Left lobe of liver (tissue), 2 donors: Measurements from ENCODE around the gene LRRC14B. TPM values are rescaled to one million over a fixed set of nuclear protein-coding genes. Genes with fewer than 3 reads are reported as not detected.
"Not testable (repeated sequence)": the region's sequence is repeated elsewhere in the genome, so short reads cannot be mapped to it uniquely, and the experiment has no call there.

ENCODE experiments used
- ATAC-seq: fragments of 200-7000 bp; cut with Tn5 transposase; one replicate; pipeline ENCODE4 v1.9.1; 2020; ENCODE audit warnings: mild to moderate bottlenecking, moderate library complexity
- DNase-seq: peaks from one replicate; pipeline ENCODE4 v3.0.0-alpha.2; 2020; ENCODE audit warnings: low spot score
- total RNA-seq: library from RNA; stranded (reverse); gene quantifications from one replicate; pipeline ENCODE4 v1.2.1, GENCODE V29; 2021
- donor health status: DM: no; HTN: no; CAD: no; lungs with moderate emphysema.
- donor health status: DM: no; HTN: yes; CAD: no.

Gene LRRC14B
- total RNA-seq, 1 donor from 2014 or later, result not detected

DNA sequence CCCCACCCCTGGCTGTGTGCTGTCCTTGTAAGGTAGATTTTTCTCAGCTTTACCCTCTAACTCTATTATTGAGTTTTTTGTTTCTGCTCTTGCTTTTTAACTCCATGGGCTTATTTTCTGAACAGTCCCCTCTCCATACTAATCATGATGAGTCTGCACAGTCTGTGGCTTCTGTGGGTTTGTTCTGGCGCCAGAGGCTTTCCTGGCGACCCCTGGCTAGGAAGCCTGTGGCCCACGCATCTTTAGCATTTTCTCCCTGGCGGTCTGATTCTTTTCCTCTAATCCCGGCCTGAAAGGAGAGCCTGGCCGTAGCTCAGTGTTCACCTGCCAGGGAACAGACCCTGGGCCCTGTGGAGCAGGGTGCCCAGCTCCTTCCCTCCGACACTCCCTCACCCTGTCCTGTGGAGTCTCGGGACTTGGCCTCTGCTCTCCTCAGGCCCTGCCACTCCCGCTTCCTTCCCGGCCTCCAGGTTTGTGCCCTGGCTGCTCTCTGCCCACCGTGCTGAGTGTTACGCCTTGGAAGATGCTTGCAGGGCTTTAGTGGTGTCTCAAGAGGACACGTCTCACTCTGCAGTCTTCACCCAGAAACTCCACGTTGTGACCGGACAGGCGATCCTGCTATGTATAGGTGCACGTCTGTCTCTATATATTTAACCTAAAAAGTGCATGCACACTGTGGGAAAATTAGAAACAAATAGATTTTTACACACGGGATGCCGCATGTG, 31.7 kb upstream of the LRRC14B start:
- DNase-seq (no peak), ATAC-seq (no peak)

DNA sequence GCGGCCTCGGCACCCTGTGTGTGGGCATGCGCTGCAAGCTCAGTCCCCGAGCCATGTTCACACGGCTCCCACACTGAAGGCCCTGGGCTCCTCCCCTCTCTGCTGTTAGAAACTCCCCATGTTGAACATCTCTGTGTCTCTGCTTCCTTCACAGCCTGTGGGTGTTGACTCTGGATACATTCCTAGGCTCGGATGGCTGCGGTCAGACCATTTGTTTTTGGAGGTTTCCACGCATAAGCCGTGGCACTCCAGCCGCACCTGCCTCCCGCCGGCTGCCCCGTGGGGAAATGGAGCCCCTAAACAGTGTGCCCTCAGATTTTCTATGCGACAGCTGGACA, 31.2 kb upstream of the LRRC14B start:
- DNase-seq (no peak), ATAC-seq (no peak)

DNA sequence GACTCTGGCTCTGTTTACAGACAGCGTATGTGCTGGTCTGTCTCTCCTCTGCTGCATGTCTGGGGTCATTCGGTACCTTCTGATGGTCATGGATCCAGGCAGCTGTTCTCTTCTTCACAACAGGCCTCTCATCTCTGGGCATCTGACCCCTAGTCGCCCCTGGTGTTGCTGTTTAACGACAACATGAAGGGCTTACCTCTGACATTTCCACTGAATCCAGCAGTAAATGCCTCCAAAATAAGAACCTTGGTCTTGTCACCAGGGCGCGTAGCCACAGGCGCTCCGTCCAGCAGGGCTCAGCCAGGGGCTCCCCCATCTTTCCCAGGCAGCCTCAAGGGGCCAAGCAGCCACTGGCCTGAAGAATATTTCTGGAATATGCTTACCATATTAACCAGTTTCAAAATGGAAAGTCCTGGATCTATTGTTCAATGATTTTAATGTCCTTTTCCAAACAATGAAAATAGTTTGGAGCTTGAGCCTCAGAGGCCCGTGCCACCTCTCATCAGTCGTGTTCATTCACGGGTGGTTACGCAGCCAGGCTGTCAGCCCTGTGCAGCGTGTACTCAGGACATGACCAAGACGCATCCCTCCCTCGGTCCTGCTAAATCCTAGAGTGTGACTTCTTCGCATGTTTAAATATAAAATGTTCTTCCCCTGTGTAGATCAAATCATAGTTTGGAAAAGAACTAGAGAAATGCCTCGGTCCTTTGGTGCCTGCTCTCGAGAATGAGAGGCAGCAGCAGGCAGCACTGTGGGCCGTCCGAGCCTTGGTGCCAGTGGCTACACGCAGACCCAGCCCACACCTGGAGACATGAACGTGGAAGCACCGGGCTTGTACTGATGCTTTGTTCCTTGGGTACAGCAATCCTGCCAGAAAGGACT, 30.1 kb upstream of the LRRC14B start:
- ATAC-seq (no peak), DNase-seq (no peak)

DNA sequence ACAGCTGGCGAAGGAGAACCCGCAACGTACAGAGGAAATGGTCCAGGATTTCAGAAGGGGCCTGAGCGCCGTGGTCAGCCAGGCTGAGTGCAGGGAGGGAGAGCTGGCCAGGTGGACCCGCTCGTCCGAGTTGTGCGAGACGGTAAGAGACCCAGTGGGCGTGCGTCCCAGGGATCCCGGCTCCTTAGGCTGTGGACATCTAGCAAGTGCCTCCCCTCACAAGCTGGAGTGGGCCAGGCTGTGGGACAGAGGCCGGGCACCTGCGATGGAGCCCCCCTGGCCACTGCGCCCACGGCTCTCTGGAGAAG, 29.5 kb upstream of the LRRC14B start:
- DNase-seq, result no peak

DNA sequence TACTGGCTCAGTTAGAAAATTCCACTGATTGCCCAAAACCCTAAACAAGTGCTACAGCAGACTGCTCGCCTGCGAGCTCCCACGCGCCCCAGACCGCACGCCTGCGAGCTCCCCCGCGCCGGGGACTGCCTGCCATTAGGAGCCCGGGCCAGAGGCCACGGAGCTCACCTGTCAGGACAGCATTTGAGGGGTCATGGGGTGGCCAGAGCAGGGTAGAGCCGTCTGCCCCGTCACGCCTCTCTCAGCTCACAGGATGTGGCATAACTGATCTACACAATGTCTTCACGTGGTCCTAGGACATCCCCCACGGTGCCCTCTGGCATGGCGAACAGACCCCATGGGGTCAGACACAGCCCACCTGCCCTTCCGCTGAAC, 29.1 kb upstream of the LRRC14B start:
- ATAC-seq (no peak), DNase-seq (no peak)

More for the DNA sequence above, 29.5 kb upstream of the LRRC14B start:
- ATAC-seq, result no peak

DNA sequence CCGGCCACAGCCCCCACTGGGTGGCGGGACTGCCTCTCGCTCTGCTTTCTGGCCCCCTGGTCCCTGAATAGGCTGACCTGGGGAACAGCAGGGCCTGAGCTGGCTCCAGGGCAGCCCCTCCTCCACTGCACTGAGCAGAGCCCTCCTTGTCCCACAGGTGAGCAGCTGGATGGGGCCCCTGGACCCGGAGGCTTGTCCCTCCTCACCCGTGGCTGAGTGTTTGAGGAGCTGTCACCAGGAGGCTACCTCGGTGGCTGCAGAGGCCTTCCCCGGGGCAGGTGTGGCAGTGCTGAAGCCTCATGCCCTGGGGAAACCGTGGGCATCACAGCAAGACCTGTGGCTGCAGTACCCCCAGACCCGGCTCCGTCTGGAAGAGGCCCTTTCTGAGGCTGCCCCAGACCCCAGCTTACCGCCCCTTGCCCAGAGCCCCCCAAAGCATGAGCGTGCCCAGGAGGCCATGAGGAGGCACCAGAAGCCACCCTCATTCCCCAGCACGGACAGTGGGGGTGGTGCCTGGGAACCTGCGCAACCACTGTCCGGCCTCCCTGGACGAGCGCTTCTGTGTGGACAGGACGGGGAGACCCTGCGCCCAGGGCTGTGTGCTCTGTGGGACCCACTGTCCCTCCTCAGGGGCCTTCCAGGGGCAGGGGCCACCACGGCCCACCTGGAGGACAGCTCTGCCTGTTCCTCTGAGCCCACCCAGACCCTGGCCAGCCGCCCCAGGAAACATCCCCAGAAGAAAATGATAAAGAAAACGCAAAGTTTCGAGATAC, 28.5 kb upstream of the LRRC14B start:
- DNase-seq, result no peak
- no peak for ATAC-seq

DNA sequence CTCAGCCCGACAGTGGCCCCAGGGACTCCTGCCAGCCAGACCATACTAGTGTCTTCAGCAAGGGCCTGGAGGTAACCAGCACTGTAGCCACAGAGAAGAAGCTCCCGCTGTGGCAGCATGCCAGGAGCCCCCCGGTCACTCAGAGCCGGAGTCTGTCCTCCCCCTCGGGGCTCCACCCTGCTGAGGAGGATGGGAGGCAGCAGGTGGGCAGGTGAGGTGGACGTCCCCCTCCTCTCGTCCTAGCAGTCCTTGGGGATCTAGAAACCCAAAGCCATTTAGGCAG, 28.0 kb upstream of the LRRC14B start:
- ATAC-seq (no peak), DNase-seq (no peak)

DNA sequence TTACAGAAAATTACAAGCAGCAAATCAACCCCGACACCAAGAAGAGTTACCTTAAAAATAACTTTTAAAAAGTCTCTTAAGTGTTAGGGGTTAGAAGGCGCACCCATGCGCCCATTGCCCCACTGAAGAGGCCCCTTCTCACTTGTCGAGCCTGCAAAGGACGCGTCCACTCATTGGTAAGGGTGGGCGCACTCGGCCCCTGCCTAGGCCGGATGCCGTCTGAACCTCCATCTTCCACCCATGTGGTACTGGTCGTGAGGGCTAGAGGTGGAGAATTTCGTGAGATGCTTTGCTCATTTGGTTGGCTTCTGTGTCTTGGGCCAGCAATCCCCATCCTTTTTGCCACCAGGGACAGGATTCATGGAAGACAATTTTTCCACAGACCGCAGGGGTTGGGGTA, 27.5 kb upstream of the LRRC14B start:
- ATAC-seq, result no peak

DNA sequence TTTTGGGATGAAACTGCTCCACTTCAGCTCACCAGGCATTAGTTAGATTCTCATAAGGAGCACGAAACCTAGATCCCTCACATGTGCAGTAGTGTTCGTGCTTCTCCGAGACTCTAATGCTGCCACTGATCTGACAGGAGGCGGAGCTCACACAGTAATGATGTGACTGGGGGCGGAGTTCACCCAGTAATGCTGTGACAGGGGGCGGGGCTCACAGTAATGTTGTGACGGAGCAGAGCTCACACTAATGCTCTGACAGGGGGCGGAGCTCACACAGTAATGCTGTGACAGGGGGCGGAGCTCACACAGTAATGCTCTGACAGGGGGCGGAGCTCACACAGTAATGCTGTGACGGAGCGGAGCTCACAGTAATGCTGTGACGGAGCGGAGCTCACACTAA, 27.1 kb upstream of the LRRC14B start:
- no peak for ATAC-seq
- DNase-seq, result no peak

More for the DNA sequence above, 27.5 kb upstream of the LRRC14B start:
- DNase-seq, result no peak

DNA sequence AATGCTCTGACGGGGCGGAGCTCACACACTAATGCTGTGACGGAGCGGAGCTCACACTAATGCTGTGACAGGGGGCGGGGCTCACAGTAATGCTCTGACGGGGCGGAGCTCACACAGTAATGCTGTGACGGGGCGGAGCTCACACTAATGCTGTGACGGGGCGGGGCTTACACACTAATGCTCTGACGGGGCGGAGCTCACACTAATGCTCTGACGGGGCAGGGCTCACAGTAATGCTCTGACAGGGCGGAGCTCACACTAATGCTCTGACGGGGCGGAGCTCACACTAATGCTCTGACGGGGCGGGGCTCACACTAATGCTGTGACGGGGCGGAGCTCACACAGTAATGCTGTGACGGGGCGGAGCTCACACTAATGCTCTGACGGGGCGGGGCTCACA, 26.5 kb upstream of the LRRC14B start:
- not testable (repeated sequence) for ATAC-seq, DNase-seq

DNA sequence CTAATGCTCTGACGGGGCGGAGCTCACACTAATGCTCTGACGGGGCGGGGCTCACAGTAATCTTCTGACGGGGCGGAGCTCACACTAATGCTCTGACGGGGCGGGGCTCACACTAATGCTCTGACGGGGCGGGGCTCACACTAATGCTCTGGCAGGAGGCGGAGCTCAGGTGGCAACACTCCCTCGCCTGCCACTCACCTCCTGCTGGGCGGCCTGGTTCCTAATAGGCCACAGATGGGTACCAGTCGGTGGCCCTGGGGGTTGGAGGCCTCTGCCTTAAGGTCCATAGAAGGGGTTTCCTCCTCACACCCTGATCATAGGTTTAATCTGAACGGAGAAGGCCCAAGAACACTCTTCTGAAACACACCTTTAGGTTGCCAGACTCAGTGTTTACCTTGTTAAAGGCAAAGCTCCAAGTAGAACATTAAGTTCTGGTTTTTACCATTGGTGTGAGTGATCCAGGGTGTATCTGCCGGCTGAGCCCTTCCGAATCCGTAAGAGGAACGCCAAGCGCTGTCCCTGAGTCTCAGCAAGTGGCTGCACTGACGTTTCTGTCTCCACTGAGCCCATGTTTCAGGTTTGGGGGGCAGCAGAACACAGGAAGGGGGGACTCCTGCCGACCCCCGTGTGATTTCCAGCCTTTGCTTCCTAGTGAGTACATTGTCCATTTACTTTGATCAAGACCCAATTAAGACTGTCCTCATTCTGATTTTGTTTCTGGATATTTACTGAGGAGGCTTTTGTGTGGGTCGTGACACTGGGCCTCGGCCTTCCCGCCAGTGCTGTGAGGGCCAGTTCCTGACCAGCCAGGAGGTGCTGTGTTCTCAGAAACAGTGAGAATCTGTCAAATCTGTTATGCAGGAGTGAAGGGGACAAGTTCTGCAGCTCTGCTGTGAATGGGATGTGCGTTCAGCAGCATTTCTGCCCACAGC, 24.6 kb upstream of the LRRC14B start:
- no peak for DNase-seq

DNA sequence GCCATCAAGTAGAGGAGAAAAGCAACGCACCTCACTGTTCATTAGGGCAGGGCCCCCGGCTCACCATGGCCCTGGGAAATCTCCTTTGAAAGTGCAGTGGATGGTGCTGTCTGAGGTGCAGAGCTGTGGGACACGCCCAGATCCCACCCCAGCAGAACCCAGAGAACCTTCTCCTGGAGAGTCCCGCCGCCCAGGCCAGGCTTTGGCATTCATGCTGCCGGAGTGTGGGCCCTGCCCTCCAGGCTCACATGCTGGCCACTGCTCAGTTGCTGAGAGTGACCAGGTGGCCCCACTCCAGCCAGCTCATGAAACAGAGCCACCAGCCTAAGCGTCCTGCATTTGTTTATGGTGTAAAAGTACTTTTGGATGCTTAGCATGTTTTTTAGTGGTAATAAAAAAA, 23.8 kb upstream of the LRRC14B start:
- DNase-seq (no peak), ATAC-seq (peak; percentile 38)

More for the DNA sequence above, 24.6 kb upstream of the LRRC14B start:
- ATAC-seq, result peak; percentile 75

DNA sequence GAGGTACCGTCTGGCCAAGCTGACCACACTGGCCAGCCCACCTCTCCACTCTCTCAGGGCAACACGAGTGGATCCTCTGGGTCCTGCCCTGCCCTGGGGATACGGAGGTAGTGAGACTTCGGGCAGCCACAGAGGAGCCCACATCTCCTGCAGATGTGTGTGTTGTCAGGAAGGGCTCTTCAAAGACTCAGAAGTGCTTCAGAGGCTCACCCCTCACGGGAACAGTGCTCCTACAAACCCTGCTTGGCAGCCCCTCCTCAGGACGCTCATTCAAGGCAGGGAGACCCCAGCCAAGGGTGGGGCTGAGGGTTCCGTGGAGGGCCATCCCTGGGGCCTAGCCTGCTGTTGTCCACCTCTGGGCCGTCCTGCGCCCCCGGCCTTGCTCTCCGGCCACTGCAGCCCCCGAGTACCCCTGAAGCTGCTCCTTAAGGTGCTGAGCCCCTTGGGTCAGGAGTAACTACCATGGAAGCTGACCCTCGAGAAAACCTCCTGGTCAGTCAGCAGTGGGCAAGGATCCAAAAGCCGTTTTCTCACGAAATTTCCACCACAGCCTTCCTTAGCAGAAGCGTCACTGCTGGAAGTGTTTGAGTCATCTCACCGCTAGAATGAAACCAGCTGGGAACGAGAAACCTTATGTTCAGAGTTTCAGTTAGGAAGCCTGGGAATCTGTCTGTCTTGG, 23.2 kb upstream of the LRRC14B start:
- DNase-seq, result no peak
- no peak for ATAC-seq

DNA sequence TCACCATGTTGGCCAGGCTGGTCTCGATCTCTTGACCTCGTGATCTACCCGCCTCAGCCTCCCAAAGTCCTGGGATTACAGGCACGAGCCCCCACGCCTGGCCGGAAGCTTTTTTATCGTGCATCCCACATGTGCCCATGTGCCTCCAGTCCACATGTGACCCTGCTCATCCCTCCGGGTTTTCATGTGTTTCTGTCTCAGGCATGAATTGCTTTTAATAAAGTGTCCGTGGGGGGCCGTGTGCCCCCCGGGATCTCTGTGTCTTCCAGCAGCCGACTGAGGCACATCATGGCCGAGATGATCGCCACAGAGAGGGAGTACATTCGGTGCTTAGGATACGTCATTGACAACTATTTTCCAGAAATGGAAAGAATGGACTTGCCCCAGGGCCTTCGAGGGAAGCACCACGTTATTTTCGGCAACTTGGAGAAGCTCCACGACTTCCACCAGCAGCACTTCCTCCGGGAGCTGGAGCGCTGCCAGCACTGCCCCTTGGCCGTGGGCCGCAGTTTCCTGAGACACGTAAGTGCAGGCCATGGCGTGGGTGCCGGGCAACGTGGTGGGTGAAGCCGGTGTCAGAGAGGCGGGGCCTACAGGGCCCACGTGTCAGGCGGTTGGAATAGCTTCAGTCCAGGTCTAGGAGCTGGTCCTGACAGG, 22.1 kb upstream of the LRRC14B start:
- ATAC-seq (peak; percentile 39), DNase-seq (peak; percentile 65)

DNA sequence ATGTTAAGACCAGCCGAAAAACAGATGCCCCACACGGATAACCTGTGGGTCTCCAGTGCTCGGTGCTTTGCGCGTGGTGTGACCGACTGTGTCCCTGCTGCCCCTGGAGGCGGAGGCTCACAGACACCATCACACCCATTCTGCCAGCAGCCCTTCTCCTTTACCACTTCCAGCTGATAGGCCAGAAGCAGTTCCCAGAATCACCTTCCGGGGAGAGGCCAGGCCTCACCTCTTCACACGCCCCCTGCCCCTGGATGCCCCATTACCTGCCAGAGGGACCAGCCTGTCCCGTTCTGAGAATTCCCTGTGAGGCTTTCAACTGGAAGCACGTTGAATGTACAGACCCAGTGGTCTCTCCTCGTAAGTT, 21.6 kb upstream of the LRRC14B start:
- ATAC-seq (no peak), DNase-seq (no peak)

DNA sequence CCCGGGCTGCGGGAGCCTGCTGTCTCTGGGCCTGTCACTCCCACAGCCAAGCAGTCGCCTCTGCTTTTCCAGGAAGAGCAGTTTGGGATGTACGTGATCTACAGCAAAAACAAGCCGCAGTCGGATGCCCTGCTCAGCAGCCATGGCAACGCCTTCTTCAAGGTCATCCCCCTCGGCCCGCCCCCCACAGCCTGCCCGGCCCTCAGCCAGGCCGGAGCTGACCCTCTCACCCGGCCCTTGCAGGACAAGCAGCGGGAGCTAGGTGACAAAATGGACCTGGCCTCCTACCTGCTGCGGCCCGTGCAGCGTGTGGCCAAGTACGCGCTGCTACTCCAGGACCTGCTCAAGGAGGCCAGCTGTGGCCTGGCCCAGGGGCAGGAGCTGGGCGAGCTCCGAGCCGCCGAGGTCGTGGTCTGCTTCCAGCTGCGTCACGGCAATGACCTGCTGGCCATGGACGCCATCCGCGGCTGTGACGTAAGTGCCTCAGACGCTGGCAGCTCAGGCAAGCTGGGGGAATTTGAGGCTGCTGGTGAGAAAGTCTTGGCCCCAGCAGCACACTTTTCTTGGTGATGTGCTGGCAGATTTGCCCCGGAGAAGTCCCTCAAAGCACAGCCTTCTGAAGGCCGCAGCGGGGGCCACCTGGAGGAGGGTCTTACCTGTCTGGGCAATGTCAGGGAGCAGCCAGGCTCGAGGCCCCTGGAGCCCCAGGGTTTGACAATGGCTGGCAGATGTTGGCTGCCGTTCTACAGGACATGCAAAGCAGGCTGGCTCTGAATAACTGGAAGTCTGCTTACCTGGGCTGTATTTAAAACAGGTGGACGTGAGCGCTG, 20.1 kb upstream of the LRRC14B start:
- ATAC-seq, result peak; percentile 15
- no peak for DNase-seq

DNA sequence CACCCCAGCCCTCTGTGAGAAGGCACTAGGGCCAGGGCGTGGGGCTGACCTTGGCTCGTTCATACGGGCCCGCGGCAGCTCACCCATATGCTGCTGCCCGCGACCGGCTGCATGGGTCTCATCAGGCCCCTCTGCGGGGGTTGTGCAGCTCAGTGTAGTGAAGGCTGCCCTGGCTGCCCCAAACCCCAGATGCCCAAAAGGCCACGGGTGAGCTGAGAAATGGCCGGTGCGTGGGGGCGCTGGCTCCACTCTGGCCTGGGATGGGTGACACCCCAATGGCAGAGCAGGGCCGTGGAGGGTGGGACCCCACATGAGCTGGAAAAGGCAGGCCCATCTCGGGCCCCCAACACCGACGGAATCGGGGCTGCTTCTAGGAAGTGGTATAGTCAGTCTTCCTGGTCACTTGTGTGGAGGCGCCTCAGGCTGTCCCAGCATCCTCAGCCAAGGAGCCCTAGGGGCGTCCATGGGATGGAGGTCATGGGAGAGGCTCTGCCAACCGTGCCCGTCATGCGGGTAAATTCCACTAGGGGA, 19.4 kb upstream of the LRRC14B start:
- no peak for ATAC-seq
- no peak for DNase-seq

DNA sequence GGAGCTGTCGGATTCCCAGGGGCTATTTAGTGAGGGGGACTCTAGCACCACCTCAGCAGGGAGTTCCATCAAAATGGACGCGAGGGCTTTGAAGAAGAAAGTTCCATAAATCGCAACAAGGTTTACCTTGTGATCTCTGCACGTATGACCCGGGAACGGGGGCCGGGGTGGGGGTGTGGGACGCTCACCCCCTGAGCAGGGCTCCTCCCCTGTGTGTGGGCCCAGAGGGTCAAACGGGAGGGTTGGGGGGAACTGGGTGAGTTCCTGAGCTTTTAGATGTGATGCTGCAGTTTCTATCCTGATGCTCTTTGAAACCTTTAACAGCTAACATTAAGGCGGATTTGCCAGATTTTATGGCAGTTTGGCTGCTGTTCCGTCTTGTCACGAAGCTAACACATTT, 18.9 kb upstream of the LRRC14B start:
- no peak for DNase-seq

DNA sequence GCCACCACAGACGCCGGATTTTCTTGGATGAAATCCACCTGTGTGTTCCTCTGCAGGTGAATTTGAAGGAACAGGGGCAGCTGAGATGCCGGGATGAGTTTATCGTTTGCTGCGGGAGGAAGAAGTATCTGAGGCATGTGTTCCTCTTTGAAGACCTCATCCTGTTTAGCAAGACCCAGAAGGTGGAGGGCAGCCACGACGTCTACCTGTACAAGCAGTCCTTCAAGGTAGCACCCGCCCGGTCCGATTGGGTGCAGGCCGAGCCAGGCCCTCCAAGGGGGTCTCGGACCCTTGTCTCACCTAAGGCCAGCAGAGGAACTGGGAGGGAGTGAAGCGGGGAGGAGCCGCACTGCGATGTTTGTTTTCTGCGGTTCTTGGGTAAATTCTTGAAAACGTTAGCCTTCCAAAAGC, 18.4 kb upstream of the LRRC14B start:
- DNase-seq (no peak), ATAC-seq (no peak)

More for the DNA sequence above, 18.9 kb upstream of the LRRC14B start:
- ATAC-seq, result no peak
